ENCODE data around the gene PKNOX2.

GRCh38 chr11:125202977-125203376 lies 38.4 kb downstream of the PKNOX2 start:
- TF ChIP-seq POLR2A (IDR thresholded peaks at IDR 0.05; ENCODE audit: low read length) (no peak), GATA1 (IDR thresholded peaks at IDR 0.05; ENCODE audit: low read depth, low read length) (no peak)
